ENCODE data around the gene MYH16.

- TF ChIP-seq POLR2A (IDR thresholded peaks at IDR 0.05) (no peak), CTCF (IDR thresholded peaks at IDR 0.05) (no peak)
Measured at GRCh38 chr7:99244939-99245338, 27.7 kb upstream of the MYH16 start.

All from adrenal gland (tissue), 5 donors.